Endothelial cell of umbilical vein (primary cell): ENCODE data around the gene NALF2. TPM values are rescaled to one million over a fixed set of nuclear protein-coding genes. Genes with fewer than 3 reads are reported as not detected.

Experiments used
- BruUV-seq: library from RNA; stranded (reverse); fragments of 400-500 nt; replicated peaks from 2 replicates; lab custom pipeline; 2021; lab: Mats Ljungman, UMichigan
- CTCF ChIA-PET: fragments of 300-600, 350-600 bp; sonication (Branson Sonifier 250); formaldehyde crosslinking; loops from one replicate; lab custom pipeline; 2021; ENCODE audit warnings: antibody characterized with exemption, inconsistent platforms; lab: Charles Lee
- POLR2A ChIA-PET: fragments of 300-600, 350-600 bp; sonication (Branson Sonifier 250); formaldehyde crosslinking; loops from one replicate; lab custom pipeline; 2021; ENCODE audit warnings: antibody characterized with exemption, inconsistent platforms; lab: Charles Lee
- DNase-seq: peaks from one replicate; pipeline ENCODE4 v3.0.0-alpha.2; 2011; ENCODE audit warnings: low read depth, low spot score
- FAIRE-seq: peaks from 2 replicates; lab custom pipeline; 2011; peaks lifted over from hg19 to GRCh38; lab: Jason Lieb, UNC
- H2AFZ ChIP-seq: 2 replicates; pipeline ENCODE4 v1.6.0; 2012; ENCODE audit warnings: low read depth, low read length, control low read depth, inconsistent platforms
- H3K27ac ChIP-seq: 2 replicates; pipeline ENCODE4 v1.5.1; 2011; ENCODE audit warnings: low read depth, mild to moderate bottlenecking, control low read depth, low read length, moderate library complexity; ENCODE audit not compliant: insufficient read depth
- H3K27me3 ChIP-seq, 2 experiments: 2 replicates each; pipeline versions ENCODE4 v1.6.0 to v1.6.1; 2011; ENCODE audit warnings: low read length in 2 of 2, mixed read lengths in 1 of 2; ENCODE audit not compliant: control insufficient read depth in 2 of 2, insufficient read depth in 2 of 2
- H3K36me3 ChIP-seq, 2 experiments: 2 replicates in 1 of 2; 3 replicates in 1 of 2; pipeline ENCODE4 v1.5.1; 2011; ENCODE audit warnings: low read length in 2 of 2, mild to moderate bottlenecking in 1 of 2, moderate library complexity in 1 of 2; ENCODE audit not compliant: control insufficient read depth in 2 of 2, insufficient read depth in 2 of 2; ENCODE audit errors: extremely low read depth in 1 of 2
- H3K4me1 ChIP-seq: 3 replicates; pipeline ENCODE4 v1.5.1; 2011; ENCODE audit warnings: mild to moderate bottlenecking, low read length; ENCODE audit not compliant: control insufficient read depth, insufficient read depth; ENCODE audit errors: extremely low read depth
- H3K4me2 ChIP-seq: 2 replicates; pipeline ENCODE4 v1.6.1; 2011; ENCODE audit warnings: low read length, control low read depth, mixed read lengths; ENCODE audit not compliant: insufficient read depth
- H3K4me3 ChIP-seq, 3 experiments: fragments of 200-600 bp in 1 of 3; sonication (generic), shearing (Covaris generic) in 1 of 3; replicated peaks in 1 of 3; 2 replicates each; pipeline ENCODE4 v1.5.1; 2011 to 2016; ENCODE audit warnings: control low read depth in 3 of 3, low read length in 3 of 3, mild to moderate bottlenecking in 2 of 3, inconsistent platforms in 1 of 3, low read depth in 1 of 3, moderate library complexity in 1 of 3; ENCODE audit not compliant: insufficient read depth in 1 of 3
- H3K79me2 ChIP-seq: 2 replicates; pipeline ENCODE4 v1.6.0; 2012; ENCODE audit warnings: low read length, inconsistent platforms; ENCODE audit not compliant: control insufficient read depth, insufficient read depth
- H3K9ac ChIP-seq: replicated peaks from 2 replicates; pipeline ENCODE3; 2011; ENCODE audit warnings: low read length, control low read depth; ENCODE audit not compliant: insufficient read depth; ENCODE audit errors: extremely low read depth
- H3K9me1 ChIP-seq: replicated peaks from 3 replicates; pipeline ENCODE4 v1.6.0; 2011; ENCODE audit warnings: mild to moderate bottlenecking, low read length; ENCODE audit not compliant: control insufficient read depth, insufficient read depth; ENCODE audit errors: extremely low read depth
- H3K9me3 ChIP-seq: replicated peaks from 2 replicates; pipeline ENCODE4 v1.5.1; 2012; ENCODE audit warnings: low read length, inconsistent platforms; ENCODE audit not compliant: control insufficient read depth, insufficient read depth
- H4K20me1 ChIP-seq: replicated peaks from 2 replicates; pipeline ENCODE3; 2011; ENCODE audit warnings: mild to moderate bottlenecking, low read length; ENCODE audit not compliant: control insufficient read depth, insufficient read depth; ENCODE audit errors: extremely low read depth
- CTCF ChIP-seq, 2 donors: IDR thresholded peaks; 1 replicate in 1 of 2; 2 replicates in 1 of 2; pipeline ENCODE4 v1.5.1; 2011; ENCODE audit warnings: low read length in 2 of 2, mild to moderate bottlenecking in 2 of 2, moderate library complexity in 2 of 2, control low read depth in 1 of 2, inconsistent platforms in 1 of 2, low read depth in 1 of 2; ENCODE audit not compliant: insufficient read depth in 1 of 2; ENCODE audit errors: extremely low read depth in 1 of 2
- EZH2 ChIP-seq: IDR thresholded peaks from 2 replicates; pipeline ENCODE4 v1.6.1; 2012; ENCODE audit warnings: borderline replicate concordance, low read depth, mild to moderate bottlenecking, moderate library complexity, low read length, inconsistent platforms; ENCODE audit not compliant: severe bottlenecking
- GATA2 ChIP-seq: IDR thresholded peaks from 2 replicates; pipeline ENCODE4 v1.7.0; 2011; ENCODE audit warnings: low read depth, mild to moderate bottlenecking, moderate library complexity, mixed read lengths, low read length; ENCODE audit not compliant: insufficient read length, insufficient read depth
- JUN ChIP-seq: IDR thresholded peaks from 2 replicates; pipeline ENCODE4 v1.6.1; 2011; ENCODE audit warnings: borderline replicate concordance, low read depth; ENCODE audit not compliant: insufficient read length, insufficient read depth
- MYC ChIP-seq: IDR thresholded peaks from one replicate; pipeline ENCODE4 v1.6.1; 2011; ENCODE audit warnings: mild to moderate bottlenecking, low read depth, low read length
- POLR2AphosphoS5 ChIP-seq: IDR thresholded peaks from 2 replicates; pipeline ENCODE4 v1.6.1; 2012; ENCODE audit warnings: low read depth, mild to moderate bottlenecking, control low read depth, low read length, moderate library complexity; ENCODE audit not compliant: insufficient read depth
- dilution Hi-C: fragments of 300-500 bp; cut with MboI; formaldehyde crosslinking; loops from one replicate; pipeline ENCODE4 v1.15.0; 2019; ENCODE audit warnings: low sequenced_read_pairs; ENCODE audit not compliant: extremely low pct_ligation_motif_present
- intact Hi-C: fragments of 100-400 bp; cut with micrococcal nuclease; formaldehyde crosslinking; loops from one replicate; pipeline ENCODE4 v1.10.0; 2022
- polyA plus RNA-seq, 4 experiments: library from polyadenylated mRNA; depleted of rRNA in 3 of 4; stranded (reverse) in 3 of 4; unstranded in 1 of 4; fragments of >200 nt; gene quantifications; 2 replicates each; pipeline versions ENCODE4 v1.2.1 to v1.2.3, GENCODE V29; 2011 to 2012; ENCODE audit warnings: missing spikeins in 1 of 4
- total RNA-seq: library from RNA; stranded (reverse); gene quantifications from 2 replicates; pipeline ENCODE4 v1.2.3, GENCODE V29; 2021
- TF ChIP-seq, protein P1 (sequence below): IDR thresholded peaks from 2 replicates; pipeline ENCODE4 v1.6.1; 2011; ENCODE audit not compliant: insufficient read depth, insufficient read length

The NALF2 gene
- total and polyA plus RNA-seq, 2 donors (not counting 3 experiments of a cell fraction or from before 2014, with no cell fraction given): not detected

GRCh38 chrX:69507500-69507789, 3.3 kb downstream of the NALF2 start:
- no peaks in the 10 kb centered on the region for H3K9me3 ChIP-seq
- TF ChIP-seq, protein P1, sequence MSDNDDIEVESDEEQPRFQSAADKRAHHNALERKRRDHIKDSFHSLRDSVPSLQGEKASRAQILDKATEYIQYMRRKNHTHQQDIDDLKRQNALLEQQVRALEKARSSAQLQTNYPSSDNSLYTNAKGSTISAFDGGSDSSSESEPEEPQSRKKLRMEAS: no peak
- no peak for TF ChIP-seq CTCF (IDR thresholded peaks at IDR 0.05; ENCODE audit: extremely low read depth in 1 of 2, insufficient read depth in 1 of 2, low read depth in 1 of 2, low read length in 2 of 2)
- ChIA-PET POLR2A (no interaction called here), CTCF (no interaction called here)
- no peak overlapping the region for H2AFZ ChIP-seq
- intact Hi-C loops (no loop called here), dilution Hi-C loops (no loop called here)
- no TSS peak for BruUV-seq
- no peaks in the 10 kb centered on the region for H4K20me1 ChIP-seq
- DNase-seq: no peak
- FAIRE-seq: no peak
- no peak overlapping the region for H3K4me3 ChIP-seq
- H3K9ac ChIP-seq: no peak overlapping the region
- peaks cover 22 to 23% of the 10 kb centered on the region in 2 experiments for H3K27me3 ChIP-seq
- no peaks in the 10 kb centered on the region for H3K4me1 ChIP-seq
- H3K79me2 ChIP-seq: no peaks in the 10 kb centered on the region
- H3K36me3 ChIP-seq: no peaks in the 10 kb centered on the region
- no peak overlapping the region for H3K4me2 ChIP-seq
- no peak overlapping the region for H3K27ac ChIP-seq
- no peaks in the 10 kb centered on the region for H3K9me1 ChIP-seq

DNA sequence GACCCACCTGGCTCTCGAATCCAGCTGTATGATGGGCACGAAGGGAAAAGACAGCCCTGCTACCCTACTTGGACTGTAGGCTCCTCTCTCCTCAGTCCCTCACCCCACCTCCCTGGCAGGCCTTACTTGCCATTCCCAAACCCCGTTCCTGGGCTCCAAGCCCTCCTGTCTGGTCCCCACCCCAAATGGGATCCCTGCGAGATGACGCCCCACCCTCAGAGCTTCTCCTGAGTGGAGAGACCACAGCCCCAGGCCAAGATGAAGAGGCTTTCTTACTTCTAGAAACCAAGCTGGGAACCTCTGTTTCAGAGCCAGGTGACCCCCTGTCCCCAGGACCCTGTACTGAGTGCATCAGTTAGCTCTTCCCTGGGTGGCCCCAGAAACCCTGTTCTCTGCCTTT, 4.5 kb downstream of the NALF2 start:
- intact Hi-C loops: no loop called here
- BruUV-seq: no TSS peak
- no peaks in the 10 kb centered on the region for H3K36me3 ChIP-seq
- dilution Hi-C loops: no loop called here
- H3K4me2 ChIP-seq: no peak overlapping the region
- POLR2A ChIA-PET: no interaction called here
- H3K27ac ChIP-seq: no peak overlapping the region
- H3K4me3 ChIP-seq: no peak overlapping the region
- no peak overlapping the region for H2AFZ ChIP-seq
- TF ChIP-seq, protein P1: no peak
- TF ChIP-seq POLR2AphosphoS5 (no peak), EZH2 (no peak), MYC (no peak), GATA2 (no peak), JUN (no peak), CTCF (IDR thresholded peaks at IDR 0.05; ENCODE audit: extremely low read depth in 1 of 2, insufficient read depth in 1 of 2, low read depth in 1 of 2, low read length in 2 of 2) (no peak)
- CTCF ChIA-PET: no interaction called here
- DNase-seq (no peak), FAIRE-seq (no peak)
- no peaks in the 10 kb centered on the region for H3K79me2 ChIP-seq
- no peaks in the 10 kb centered on the region for H3K9me3 ChIP-seq
- peaks cover 22 to 23% of the 10 kb centered on the region in 2 experiments for H3K27me3 ChIP-seq
- no peaks in the 10 kb centered on the region for H3K4me1 ChIP-seq
- no peaks in the 10 kb centered on the region for H3K9me1 ChIP-seq
- H4K20me1 ChIP-seq: no peaks in the 10 kb centered on the region
- no peak overlapping the region for H3K9ac ChIP-seq
